HepG2 (cell line): ENCODE measurements around the gene ALLC. TPM values are rescaled to one million over a fixed set of nuclear protein-coding genes. Genes with fewer than 3 reads are reported as not detected.

Experiments used
- ATAC-seq: fragments of 200-7000 bp; cut with Tn5 transposase; 3 replicates; pipeline ENCODE4 v1.9.1; 2020; ENCODE audit warnings: mild to moderate bottlenecking, moderate library complexity
- BruUV-seq: library from RNA; stranded (reverse); fragments of 400-500 nt; replicated peaks from 2 replicates; lab custom pipeline; 2021; lab: Mats Ljungman, UMichigan
- CTCF ChIA-PET: fragments of 300-600 bp; formaldehyde crosslinking; extraction: SDS; loops from one replicate; lab custom pipeline; 2021; ENCODE audit warnings: low total read pairs, inconsistent platforms, low intra/inter-chr PET ratio; lab: Yijun Ruan, JAX
- POLR2A ChIA-PET: fragments of 350-600 bp; sonication (Branson Sonifier 250); formaldehyde crosslinking; loops from one replicate; lab custom pipeline; 2020; ENCODE audit warnings: antibody characterized with exemption, inconsistent platforms; lab: Yijun Ruan, JAX
- DNase-seq: peaks from one replicate; pipeline ENCODE4 v3.0.0-alpha.2; 2015; ENCODE audit warnings: low spot score
- FAIRE-seq: peaks from 3 replicates; lab custom pipeline; 2011; peaks lifted over from hg19 to GRCh38; lab: Jason Lieb, UNC
- H2AFZ ChIP-seq: one replicate; pipeline ENCODE4 v1.6.1; 2011; ENCODE audit warnings: low read length, inconsistent platforms
- H3K27ac ChIP-seq: fragments of 300-600 bp; 3 replicates; pipeline ENCODE4 v1.8.0; 2011; ENCODE audit warnings: mixed run types, mild to moderate bottlenecking, mixed read lengths, low read length, inconsistent platforms; ENCODE audit not compliant: insufficient read depth; ENCODE audit errors: extremely low read length
- H3K27me3 ChIP-seq, 2 experiments: fragments of 200-600 bp in 1 of 2; 2 replicates in 1 of 2; 3 replicates in 1 of 2; pipeline versions ENCODE4 v1.6.0 to v1.8.0; 2011; ENCODE audit warnings: low read length in 2 of 2, mild to moderate bottlenecking in 2 of 2, moderate library complexity in 2 of 2, inconsistent platforms in 1 of 2; ENCODE audit not compliant: insufficient read depth in 2 of 2, control insufficient read depth in 1 of 2
- H3K36me3 ChIP-seq, 2 experiments: fragments of 200-600 bp in 1 of 2; replicated peaks in 1 of 2; 2 replicates in 1 of 2; 3 replicates in 1 of 2; pipeline versions ENCODE4 v1.5.1 to v1.8.0; 2011; ENCODE audit warnings: low read length in 2 of 2, inconsistent platforms in 1 of 2; ENCODE audit not compliant: insufficient read depth in 2 of 2, control insufficient read depth in 1 of 2
- H3K4me1 ChIP-seq: 2 replicates; pipeline ENCODE4 v1.5.1; 2012; ENCODE audit warnings: low read length, inconsistent platforms; ENCODE audit not compliant: insufficient read depth
- H3K4me2 ChIP-seq: 2 replicates; pipeline ENCODE4 v1.6.0; 2011; ENCODE audit warnings: low read depth, low read length, inconsistent platforms
- H3K4me3 ChIP-seq, 3 experiments: fragments of 200-600 bp in 1 of 3; sonication (generic), shearing (Covaris generic) in 1 of 3; replicated peaks in 1 of 3; 2 replicates each; pipeline ENCODE4 v1.5.1; 2011 to 2016; ENCODE audit warnings: low read length in 3 of 3, inconsistent platforms in 2 of 3, low read depth in 2 of 3, mild to moderate bottlenecking in 2 of 3, control low read depth in 1 of 3, mixed read lengths in 1 of 3; ENCODE audit not compliant: insufficient read depth in 1 of 3
- H3K79me2 ChIP-seq: one replicate; pipeline ENCODE4 v1.6.1; 2011; ENCODE audit warnings: low read length, inconsistent platforms; ENCODE audit not compliant: insufficient read depth
- H3K9ac ChIP-seq: 2 replicates; pipeline ENCODE4 v1.6.0; 2011; ENCODE audit warnings: mild to moderate bottlenecking, low read depth, low read length, inconsistent platforms; ENCODE audit not compliant: insufficient read depth
- H3K9me3 ChIP-seq: 2 replicates; pipeline ENCODE4 v1.5.1; 2012; ENCODE audit warnings: mild to moderate bottlenecking, low read length
- H4K20me1 ChIP-seq: 2 replicates; pipeline ENCODE4 v1.6.0; 2011; ENCODE audit warnings: inconsistent platforms, mild to moderate bottlenecking, low read length, moderate library complexity; ENCODE audit not compliant: insufficient read depth
- AGO2 ChIP-seq: fragments of 200-400 bp; formaldehyde crosslinking; optimal IDR thresholded peaks from 2 replicates; pipeline ENCODE3; 2017; ENCODE audit warnings: mild to moderate bottlenecking, low read depth, low read length, moderate library complexity
- HOXA9 ChIP-seq: sonication (generic); formaldehyde crosslinking; IDR thresholded peaks from 2 replicates; pipeline ENCODE4 v1.8.1; 2022; ENCODE audit warnings: missing genetic modification reagents, mild to moderate bottlenecking, moderate library complexity, borderline replicate concordance
- ISL2 ChIP-seq: sonication (generic); formaldehyde crosslinking; IDR thresholded peaks from 2 replicates; pipeline ENCODE4 v1.5.0; 2020; ENCODE audit warnings: missing genetic modification reagents
- KDM5B ChIP-seq: sonication (generic); formaldehyde crosslinking; IDR thresholded peaks from 2 replicates; pipeline ENCODE4 v1.4.0; 2020; ENCODE audit warnings: missing genetic modification reagents, mild to moderate bottlenecking, borderline replicate concordance
- MYNN ChIP-seq: sonication (generic); formaldehyde crosslinking; IDR thresholded peaks from 2 replicates; pipeline ENCODE4 v1.4.0; 2020; ENCODE audit warnings: mild to moderate bottlenecking, low read depth, missing genetic modification reagents
- NFAT5 ChIP-seq: sonication (generic); formaldehyde crosslinking; IDR thresholded peaks from 2 replicates; pipeline ENCODE4 v1.4.0; 2020; ENCODE audit warnings: missing genetic modification reagents
- NFIB ChIP-seq: sonication (generic); formaldehyde crosslinking; IDR thresholded peaks from 2 replicates; pipeline ENCODE4 v1.9.0; 2021; ENCODE audit warnings: missing genetic modification reagents, mild to moderate bottlenecking, borderline replicate concordance
- NKX3-1 ChIP-seq: sonication (generic); formaldehyde crosslinking; IDR thresholded peaks from 2 replicates; pipeline ENCODE4 v1.5.0; 2020; ENCODE audit warnings: missing genetic modification reagents
- RAD51 ChIP-seq: fragments of 450-650 bp; IDR thresholded peaks from 2 replicates; pipeline ENCODE4 v1.6.1; 2016; ENCODE audit warnings: borderline replicate concordance
- SP2 ChIP-seq: sonication (generic); formaldehyde crosslinking; IDR thresholded peaks from 2 replicates; pipeline ENCODE4 v1.5.1; 2020; ENCODE audit warnings: mild to moderate bottlenecking, missing genetic modification reagents
- THAP8 ChIP-seq: sonication (generic); formaldehyde crosslinking; IDR thresholded peaks from 2 replicates; pipeline ENCODE4 v1.5.1; 2020; ENCODE audit warnings: missing genetic modification reagents, mild to moderate bottlenecking, borderline replicate concordance
- TMF1 ChIP-seq: sonication (generic); formaldehyde crosslinking; IDR thresholded peaks from 2 replicates; pipeline ENCODE4 v1.8.1; 2022; ENCODE audit warnings: low read depth, missing genetic modification reagents
- ZBTB38 ChIP-seq: sonication (generic); formaldehyde crosslinking; IDR thresholded peaks from 2 replicates; pipeline ENCODE4 v1.5.1; 2020; ENCODE audit warnings: mild to moderate bottlenecking, missing genetic modification reagents
- ZNF605 ChIP-seq: sonication (generic); formaldehyde crosslinking; IDR thresholded peaks from 2 replicates; pipeline ENCODE4 v1.8.0; 2022; ENCODE audit warnings: mild to moderate bottlenecking, missing genetic modification reagents
- ZNF713 ChIP-seq: sonication (generic); formaldehyde crosslinking; IDR thresholded peaks from 2 replicates; pipeline ENCODE4 v1.4.0; 2020; ENCODE audit warnings: mild to moderate bottlenecking, missing genetic modification reagents
- WGBS: methylation state at CpG from one replicate; pipeline ENCODE4 v1.1.6; 2017; ENCODE audit warnings: low lambda C conversion rate; 5-methylcytosine and 5-hydroxymethylcytosine counted together
- in situ Hi-C: cut with HindIII; loops from 2 replicates; pipeline ENCODE4 v1.10.0; 2017; ENCODE audit warnings: low pct_unique_long_range_greater_than_20kb; ENCODE audit not compliant: extremely low pct_ligation_motif_present
- intact Hi-C: fragments of 100-400 bp; cut with micrococcal nuclease; formaldehyde crosslinking; loops from one replicate; pipeline ENCODE4 v1.10.0; 2022; ENCODE audit not compliant: unreplicated experiment
- polyA plus RNA-seq, 8 experiments: library from polyadenylated mRNA; depleted of rRNA in 3 of 8; stranded (reverse) in 7 of 8; unstranded in 1 of 8; fragments of >200 nt; fragmentation: Illumina TruSeq in 4 of 8; extraction: Trizol in 4 of 8; gene quantifications; 2 replicates each; pipeline versions ENCODE4 v1.2.1 to v1.2.3, GENCODE V29; 2011 to 2016; ENCODE audit warnings: low read depth in 4 of 8, missing spikeins in 1 of 8, mixed read lengths in 1 of 8; ENCODE audit not compliant: insufficient read depth in 1 of 8
- total RNA-seq, 5 experiments: library from RNA; depleted of rRNA; stranded (reverse); fragments of >200 nt; fragmentation: Illumina TruSeq; extraction: Trizol; gene quantifications; 2 replicates each; pipeline ENCODE4 v1.2.3, GENCODE V29; 2016; ENCODE audit warnings: low read depth in 1 of 5

Gene ALLC
- total and polyA plus RNA-seq, 2 of the 13 experiments (the other 11 are each of a cell fraction or from before 2014, with no cell fraction given) = 0.08 to 0.11 TPM

- TF ChIP-seq NFAT5 (CRISPR knock-in tag) = no peak
These were observed 48.9 kb downstream of the ALLC start (continued) for GRCh38 chr2:3706892-3707291.

GRCh38 chr2:3708576-3708975 is 50.6 kb downstream of the ALLC start:
- in situ Hi-C loops = no loop called here
- Histone ChIP-seq H3K9me3 (no peaks in the 10 kb centered on the region), H3K9ac (no peak overlapping the region), H3K4me3 (no peak overlapping the region), H3K4me2 (no peak overlapping the region), H3K79me2 (no peaks in the 10 kb centered on the region), H3K27ac (no peak overlapping the region), H3K4me1 (no peaks in the 10 kb centered on the region), H4K20me1 (no peaks in the 10 kb centered on the region), H3K36me3 (no peaks in the 10 kb centered on the region), H3K27me3 (peaks cover 0 to 20% of the 10 kb centered on the region in 2 experiments; a peak in 2 of 5 replicates), H2AFZ (no peak overlapping the region)
- no peak for DNase-seq
- ChIA-PET POLR2A (no interaction called here), CTCF (no interaction called here)
- no peak for ATAC-seq
- no peak for TF ChIP-seq ZNF713 (CRISPR knock-in tag)
- no peak for TF ChIP-seq TMF1
- TF ChIP-seq NKX3-1 = no peak
- no peak for TF ChIP-seq SP2 (CRISPR knock-in tag)
- TF ChIP-seq RAD51 = no peak
- TF ChIP-seq HOXA9 (CRISPR knock-in tag) = no peak
- no peak for TF ChIP-seq ZNF605
- no peak for TF ChIP-seq ISL2 (CRISPR knock-in tag)
- TF ChIP-seq ZBTB38 (CRISPR knock-in tag) = no peak
- TF ChIP-seq KDM5B = no peak
- TF ChIP-seq MYNN (CRISPR knock-in tag) = no peak
- no peak for TF ChIP-seq NFIB
- no peak for TF ChIP-seq AGO2
- TF ChIP-seq THAP8 (CRISPR knock-in tag) = no peak
- intact Hi-C loops = no loop called here
- WGBS = 76% methylated on average over 4 of the region's 4 CpGs
- no peak for FAIRE-seq
- no TSS peak for BruUV-seq
